HG03439 (cell line): ENCODE measurements around the gene PSD4.

ENCODE experiments used
- ATAC-seq: cut with Tn5 transposase; IDR thresholded peaks from one replicate; pipeline ENCODE4 v1.9.1; 2021; ENCODE audit warnings: mild to moderate bottlenecking, moderate library complexity; ENCODE audit not compliant: unreplicated experiment

PSD4 gene

GRCh38 chr2:113258471-113259147, 84.8 kb downstream of the PSD4 start:
- ATAC-seq: no peak
